Measurements from ENCODE around the gene PRKCQ. TPM values are rescaled to one million over a fixed set of nuclear protein-coding genes. Genes with fewer than 3 reads are reported as not detected.

PRKCQ gene
- total RNA-seq, 2 donors from 2014 or later, result 0.38 to 0.74 TPM

DNA sequence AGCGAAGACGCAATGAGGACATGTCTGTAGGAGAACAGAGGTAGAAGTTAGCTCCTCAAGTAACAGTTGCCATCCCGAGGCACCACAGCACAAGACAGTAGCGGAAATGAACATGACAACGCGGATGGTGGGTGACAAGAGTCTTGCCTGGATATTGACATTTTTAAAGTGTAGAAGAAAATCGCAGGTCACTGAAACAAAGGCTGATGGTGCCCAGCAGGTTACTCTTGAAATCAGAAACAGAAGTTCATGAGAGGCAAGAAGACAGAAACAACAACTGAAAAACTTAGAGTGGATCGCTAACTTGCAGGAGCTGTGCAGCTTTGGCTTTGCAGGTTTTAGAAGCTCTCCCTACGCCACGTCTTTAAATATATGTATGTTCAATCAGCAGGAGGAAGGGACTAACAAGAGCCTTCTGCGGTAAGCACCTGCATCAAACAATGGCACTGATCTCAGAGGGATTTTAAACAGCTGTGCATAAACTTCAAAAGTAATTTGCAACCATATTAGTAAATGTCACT is 1.8 kb downstream of the PRKCQ start:
- no peak for DNase-seq (ENCODE audit: low spot score)
- intact Hi-C loops (cut with DNase I), result no loop called here

DNA sequence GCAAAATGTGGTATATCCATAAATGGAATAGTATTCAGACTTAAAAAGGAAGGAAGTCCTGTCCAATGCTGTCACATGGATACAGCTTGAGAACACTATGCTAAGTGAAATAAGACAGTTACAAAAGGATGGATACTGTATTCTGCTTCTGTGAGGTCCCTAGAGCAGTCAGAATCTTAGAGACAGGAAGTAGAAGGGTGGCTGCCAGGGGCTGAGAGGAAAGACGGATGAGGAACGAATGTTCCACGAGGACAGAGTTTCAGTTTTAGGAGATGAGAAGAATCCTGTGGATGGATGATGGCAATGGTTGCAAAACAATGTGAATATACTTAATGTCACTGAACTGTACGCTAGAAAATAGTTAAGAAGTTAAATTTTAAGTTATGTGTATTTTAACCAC is 3.8 kb downstream of the PRKCQ start:
- intact Hi-C loops (cut with DNase I), result no loop called here
- peak; percentile 15 for DNase-seq (ENCODE audit: low spot score)

DNA sequence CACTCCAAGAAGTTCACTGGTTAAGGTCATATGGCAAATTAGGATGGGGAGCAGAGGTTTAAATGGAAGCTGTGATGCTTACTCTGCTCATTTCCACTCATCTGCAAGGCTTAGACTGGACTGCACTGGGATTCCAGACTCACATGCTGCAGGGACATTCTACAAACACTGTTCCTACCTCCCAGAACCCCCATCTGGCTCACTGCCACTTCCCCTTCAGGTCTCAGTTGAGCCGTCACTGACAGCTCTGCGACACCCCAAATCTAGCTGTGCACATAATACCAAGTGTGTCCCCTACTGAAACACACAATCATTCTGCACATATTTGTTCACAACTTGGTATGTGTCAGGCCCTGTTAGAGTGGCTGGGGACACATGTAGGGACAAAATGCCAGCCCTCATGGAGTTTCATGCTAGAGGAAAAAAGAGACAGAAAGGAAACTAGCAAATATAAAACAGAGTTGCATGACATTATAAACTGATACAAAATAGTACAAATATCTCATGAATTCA is 5.4 kb downstream of the PRKCQ start:
- intact Hi-C loops (cut with DNase I), result no loop called here
- DNase-seq (ENCODE audit: low spot score), result no peak

DNA sequence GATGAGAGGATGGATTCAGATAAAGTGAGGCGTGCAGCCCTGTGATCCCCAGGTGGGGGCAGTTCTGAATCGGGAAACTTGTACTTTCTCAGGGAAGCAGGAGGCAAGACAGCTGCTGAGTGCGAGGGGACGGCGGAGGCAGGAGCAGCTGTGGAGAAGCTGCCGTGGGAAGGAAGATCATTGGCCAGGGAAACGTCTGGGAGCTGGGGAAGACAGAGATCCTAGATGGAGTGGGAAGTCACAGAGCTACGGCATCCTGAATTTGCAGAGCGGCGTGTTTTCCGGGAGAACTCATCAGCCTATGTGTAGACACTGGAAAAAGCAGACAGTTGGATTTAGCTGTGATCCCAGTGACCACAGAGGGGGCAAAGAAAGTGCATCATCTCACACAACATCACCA is 9.2 kb downstream of the PRKCQ start:
- DNase-seq (ENCODE audit: low spot score), result no peak

DNA sequence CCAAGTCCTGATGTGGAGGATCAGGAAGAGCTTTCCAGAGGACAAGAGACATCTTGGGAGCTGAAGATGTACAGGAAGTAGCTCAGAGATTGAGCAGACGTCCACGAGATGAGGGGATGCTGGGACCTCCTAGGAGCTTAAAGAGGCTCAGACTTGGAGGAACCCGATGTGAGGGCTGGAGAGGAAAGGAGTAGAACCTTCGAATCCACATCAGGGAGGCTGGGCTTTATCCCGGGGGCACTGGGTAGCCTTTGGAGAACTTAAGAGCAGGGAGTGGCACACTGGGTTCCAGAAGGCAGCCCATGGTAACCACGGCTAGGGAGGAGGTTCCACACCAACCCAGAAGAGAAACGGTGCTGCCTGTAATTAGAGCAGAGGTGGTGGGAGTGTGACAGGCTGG is 10.8 kb downstream of the PRKCQ start:
- intact Hi-C loops (cut with DNase I), result no loop called here
- no peak for DNase-seq (ENCODE audit: low spot score)

More for the DNA sequence above, 9.2 kb downstream of the PRKCQ start:
- intact Hi-C loops (cut with DNase I), result no loop called here

DNA sequence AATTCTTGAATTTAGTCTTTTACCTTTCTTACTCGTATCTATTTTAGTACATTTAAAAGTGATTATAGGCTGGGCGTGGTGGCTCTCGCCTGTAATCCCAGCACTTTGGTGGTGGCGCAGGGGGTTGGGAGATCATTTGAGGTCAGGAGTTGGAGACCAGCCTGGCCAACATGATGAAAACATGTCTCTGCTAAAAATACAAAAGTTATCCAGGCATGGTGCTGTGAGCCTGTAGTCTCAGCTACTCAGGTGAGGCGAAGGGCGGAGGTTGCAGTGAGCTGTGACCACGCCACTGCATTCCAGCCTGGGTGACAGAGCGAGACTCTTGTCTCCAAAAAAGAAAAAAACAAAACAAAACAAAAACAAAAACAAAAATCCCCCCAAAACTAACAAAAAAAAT is 12.2 kb downstream of the PRKCQ start:
- DNase-seq (ENCODE audit: low spot score), result no peak
- intact Hi-C loops (cut with DNase I), result loop anchor here in 1 of 2 donors (1.0 kb wide), 1 partner anchor 13 kb away; no protein-coding TSS in a partner anchor

DNA sequence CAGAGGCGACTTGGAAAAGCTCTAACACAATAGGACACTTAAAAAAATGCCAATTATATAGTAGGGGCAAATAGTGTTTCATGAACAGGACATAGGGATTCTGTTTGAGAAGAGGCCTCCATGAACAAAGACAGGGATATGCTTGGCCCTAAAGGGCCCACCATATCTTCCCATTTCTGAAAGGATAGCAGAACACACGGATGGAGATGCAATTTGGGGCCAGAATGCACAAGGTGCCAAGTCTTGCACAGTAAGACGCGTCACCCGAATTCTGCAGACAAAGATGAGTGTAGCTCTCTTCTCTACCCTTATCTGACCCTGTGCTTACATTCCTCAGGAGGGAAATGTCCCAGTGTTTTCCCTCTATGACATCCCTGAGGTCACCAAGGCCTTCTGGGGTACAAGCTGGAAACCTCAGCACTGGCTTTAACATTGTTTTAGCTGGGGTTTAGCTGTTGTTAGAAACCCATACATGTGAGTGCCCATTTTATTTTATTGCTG is 12.8 kb downstream of the PRKCQ start:
- no peak for DNase-seq (ENCODE audit: low spot score)
- intact Hi-C loops (cut with DNase I), result no loop called here

DNA sequence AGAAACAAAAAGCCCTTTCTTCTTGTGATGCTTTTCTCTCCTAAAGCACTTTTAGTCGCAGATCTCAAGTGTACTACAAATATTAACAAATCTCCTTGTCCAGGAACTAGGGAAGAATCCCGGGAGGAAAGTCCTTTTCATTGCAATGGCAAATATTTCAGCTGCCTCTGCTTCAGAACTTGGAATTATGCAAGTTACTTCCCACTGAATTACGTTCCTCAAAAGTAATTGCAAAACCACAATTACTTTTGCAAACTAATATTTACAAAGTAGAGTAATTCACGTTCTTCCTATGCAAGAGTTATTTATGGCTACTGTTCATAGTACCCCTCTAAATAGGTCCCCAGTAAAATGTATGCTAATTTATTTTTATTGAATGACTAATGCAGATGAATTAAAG is 14.5 kb downstream of the PRKCQ start:
- intact Hi-C loops (cut with DNase I), result no loop called here
- DNase-seq (ENCODE audit: low spot score), result no peak

DNA sequence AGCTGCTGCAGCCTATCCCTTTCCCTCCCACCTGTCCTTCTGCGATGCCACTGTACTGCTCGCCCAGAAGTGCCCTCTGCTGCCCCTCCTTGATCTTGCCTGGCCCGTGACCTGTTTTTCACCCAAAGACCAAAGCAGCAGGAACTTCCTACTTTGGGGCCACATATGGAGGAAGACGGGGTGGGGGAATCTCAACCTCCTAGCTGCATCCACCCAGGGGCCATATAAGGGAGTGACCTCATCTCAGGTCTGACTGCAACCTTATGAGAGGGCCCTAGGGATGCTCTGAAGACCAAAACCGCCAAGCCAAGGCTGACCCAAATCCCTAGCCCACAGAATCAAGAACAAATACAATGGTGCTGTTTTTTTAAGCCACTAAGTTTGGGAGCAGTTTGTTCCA is 15.7 kb downstream of the PRKCQ start:
- no peak for DNase-seq (ENCODE audit: low spot score)
- intact Hi-C loops (cut with DNase I), result no loop called here

DNA sequence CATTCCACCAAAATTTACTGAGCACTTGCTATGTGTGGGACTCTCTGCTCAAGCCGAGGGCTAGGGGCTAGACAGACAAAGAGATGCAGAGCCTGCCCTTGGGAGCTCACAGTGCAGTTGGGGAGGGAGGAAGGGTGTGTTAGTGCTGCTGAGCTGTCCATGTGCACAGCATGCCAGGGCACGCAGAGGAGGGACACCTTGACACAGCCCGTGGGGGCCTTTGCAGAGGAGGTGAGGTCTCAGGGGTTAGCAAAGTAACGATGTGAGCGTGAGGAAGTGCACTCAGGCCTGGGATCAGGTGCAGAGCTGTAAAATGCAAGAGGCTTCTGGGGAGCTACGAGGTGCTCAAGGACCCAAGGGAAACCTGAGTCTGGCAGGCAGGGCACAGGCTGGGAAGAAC is 16.3 kb downstream of the PRKCQ start:
- no peak for DNase-seq (ENCODE audit: low spot score)
- intact Hi-C loops (cut with DNase I), result no loop called here

DNA sequence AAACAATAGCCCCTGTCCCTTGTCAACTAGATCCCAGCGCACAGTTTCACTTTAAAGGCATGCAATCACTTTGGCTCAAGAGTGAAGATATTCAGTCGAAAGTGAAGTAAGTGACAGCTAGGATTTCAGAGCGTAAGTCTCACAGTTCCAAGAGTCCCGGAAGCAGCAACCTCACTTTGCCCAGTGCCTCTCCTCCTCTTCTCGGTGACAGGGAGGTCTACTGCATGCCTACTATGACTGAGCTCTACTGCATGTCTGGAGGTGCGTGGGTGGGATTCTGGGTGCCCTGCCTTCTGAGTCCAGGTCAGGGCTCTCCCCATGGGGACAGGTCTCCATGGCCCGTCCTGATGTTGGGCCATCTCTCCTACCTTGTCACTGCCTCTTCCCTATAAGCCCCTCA is 17.0 kb downstream of the PRKCQ start:
- intact Hi-C loops (cut with DNase I), result no loop called here
- no peak for DNase-seq (ENCODE audit: low spot score)

DNA sequence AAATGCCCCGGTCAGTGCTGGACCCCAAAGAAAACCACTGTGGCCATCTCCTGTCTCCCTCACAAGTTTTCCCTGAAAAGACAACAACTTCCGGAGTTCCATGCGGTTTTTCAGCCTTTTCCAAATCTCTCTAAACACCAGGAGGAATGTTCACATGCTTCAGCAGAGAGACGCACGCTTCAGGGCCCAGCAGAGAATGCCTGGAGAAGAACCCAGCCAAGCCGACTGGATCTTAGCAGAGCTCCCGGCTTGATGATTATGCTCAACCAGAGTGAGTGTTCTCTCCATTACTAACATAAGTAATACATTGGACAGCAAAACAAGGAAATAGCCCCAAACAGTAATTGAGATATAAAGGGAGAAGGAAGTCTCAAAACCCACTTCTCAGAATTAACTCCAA is 17.9 kb downstream of the PRKCQ start:
- intact Hi-C loops (cut with DNase I), result no loop called here
- DNase-seq (ENCODE audit: low spot score), result no peak

DNA sequence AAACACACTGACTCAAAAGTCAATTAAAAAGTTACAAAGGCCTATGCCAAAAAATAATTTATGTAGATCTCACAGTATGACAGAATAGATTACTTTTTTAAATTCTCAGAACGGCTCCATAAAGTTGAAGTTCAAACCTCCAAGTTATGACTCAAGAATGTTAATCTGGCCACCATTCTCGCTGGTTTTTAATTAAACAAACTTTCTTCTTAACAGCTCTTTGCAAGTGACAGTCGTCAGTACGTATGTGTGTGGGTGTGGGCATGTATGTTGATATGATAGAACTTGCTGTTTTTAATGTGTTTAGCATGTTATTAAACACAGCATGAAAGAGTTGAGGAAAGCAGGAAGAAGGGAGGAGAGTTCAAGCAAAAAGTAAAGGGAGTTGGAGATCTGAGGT is 18.5 kb downstream of the PRKCQ start:
- no peak for DNase-seq (ENCODE audit: low spot score)
- intact Hi-C loops (cut with DNase I), result no loop called here

DNA sequence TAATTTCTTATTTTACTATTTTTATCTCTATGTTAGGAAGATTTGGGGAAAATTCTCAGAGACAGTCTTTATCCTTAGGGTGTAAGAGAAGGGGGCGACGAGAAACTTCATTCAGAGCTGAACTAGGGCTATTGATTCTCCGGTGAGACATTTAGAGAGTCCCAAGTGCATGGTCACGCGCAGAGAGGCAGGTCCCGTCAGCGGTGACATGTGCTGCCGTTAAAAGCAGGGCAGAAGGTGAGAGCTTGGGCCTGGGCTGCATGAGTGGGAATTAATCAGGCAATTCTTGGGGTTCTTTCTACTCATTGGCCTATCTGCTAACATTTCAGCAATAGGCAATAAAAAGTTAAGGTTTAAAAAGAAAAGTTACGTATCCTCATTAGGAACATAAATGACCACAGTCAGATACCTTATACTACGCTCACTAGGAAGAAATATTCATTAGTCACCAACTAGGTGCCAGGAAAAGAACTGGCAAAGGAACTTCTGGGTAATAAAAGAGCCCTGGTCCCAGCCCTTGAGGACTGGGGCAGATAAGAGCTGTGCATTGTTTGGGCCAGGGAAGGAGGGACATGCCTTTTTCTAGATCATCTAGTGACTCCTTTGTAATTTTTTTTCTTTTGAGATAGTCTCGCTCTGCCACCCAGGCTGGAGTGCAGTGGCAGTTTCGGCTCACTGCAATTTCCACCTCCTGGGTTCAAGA is 21.2 kb downstream of the PRKCQ start:
- intact Hi-C loops (cut with DNase I), result no loop called here
- no peak for DNase-seq (ENCODE audit: low spot score)

DNA sequence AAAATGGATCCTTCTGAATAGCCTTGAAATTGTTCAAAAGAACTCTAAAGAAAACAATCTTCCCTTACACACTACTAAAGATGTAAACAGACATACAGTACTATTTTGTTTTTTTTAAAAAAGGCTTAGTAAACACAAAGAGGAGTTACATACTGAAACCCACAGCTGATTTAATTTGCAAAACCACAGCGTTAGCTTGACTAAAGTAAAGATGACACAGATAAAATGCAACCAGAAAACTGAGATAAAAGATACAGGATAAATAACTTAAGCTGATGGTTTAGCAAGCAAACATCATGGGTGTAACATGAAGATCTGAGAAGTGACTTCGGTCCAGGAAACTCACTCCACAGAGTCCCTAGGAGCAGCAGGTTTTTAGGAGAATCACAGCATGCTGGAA is 21.8 kb downstream of the PRKCQ start:
- DNase-seq (ENCODE audit: low spot score), result no peak
- intact Hi-C loops (cut with DNase I), result no loop called here

DNA sequence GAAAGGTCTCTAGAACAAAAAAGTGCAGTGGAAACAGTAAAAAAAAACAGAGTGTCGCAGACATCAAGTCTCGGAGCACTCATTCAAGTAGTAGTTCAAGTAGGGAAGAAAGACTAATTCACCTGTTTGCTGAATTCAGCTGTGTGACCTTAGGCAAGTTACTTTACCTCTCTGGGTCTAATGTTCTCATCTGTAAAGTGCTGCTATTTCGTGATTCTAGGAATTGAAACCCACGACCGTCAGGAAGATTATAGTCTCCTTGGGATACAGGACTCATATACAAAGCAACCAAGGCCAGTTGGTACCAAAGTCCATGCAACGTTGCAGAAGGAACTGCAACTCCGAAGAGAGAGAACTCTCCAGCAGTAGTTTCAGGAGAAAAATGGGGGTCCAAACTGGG is 26.1 kb downstream of the PRKCQ start:
- intact Hi-C loops (cut with DNase I), result no loop called here
- no peak for DNase-seq (ENCODE audit: low spot score)

DNA sequence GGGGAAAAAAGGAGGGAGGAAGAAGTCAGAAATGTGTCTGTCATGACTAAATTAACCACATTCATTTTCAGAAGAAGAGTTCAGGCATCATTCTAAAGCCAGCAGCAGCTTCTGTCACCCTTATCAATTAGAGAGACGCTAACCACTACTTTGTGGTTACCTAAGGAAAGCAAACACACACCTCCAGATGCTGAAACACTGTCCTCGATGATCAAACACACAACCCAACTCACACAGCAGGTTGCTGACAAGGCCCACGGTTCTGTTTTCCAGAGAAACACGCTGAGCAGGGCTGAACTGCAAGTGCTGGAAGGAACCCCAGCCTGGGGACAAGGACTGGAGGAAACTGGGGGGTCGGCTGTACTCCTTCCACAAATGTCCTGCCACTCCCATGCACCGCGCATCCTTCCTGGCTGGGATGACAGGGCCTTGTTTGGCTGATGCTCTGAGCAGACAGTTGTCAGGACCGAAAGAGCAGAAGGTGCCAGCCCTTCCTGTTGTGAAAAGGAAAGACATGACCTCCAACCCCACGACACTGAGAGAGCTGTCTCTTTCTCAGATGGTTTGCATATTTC is 36.6 kb downstream of the PRKCQ start:
- DNase-seq (ENCODE audit: low spot score), result no peak
- intact Hi-C loops (cut with DNase I), result no loop called here

DNA sequence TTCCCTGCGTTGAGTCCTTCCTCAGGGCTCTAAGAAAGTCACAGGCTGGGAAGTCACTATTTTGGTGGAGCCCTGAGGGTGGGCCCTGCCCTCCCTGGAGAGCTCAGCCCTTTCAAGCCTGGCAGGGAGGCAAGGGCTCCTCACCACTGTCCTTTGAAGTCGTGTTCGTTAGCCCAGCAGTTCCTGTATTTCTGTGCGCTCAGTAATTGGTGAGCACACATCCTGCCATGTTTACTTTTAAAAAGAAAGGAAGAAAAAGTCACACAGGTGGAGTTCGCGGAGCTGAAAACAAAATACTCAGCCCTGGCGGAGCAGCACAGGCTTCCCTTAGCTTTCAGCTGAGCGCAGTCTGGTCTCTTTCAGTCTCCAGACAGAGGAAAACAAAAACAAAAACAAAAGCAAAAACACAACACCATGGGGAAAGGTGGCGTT is 37.1 kb downstream of the PRKCQ start:
- no peak for DNase-seq (ENCODE audit: low spot score)
- intact Hi-C loops (cut with DNase I), result no loop called here

DNA sequence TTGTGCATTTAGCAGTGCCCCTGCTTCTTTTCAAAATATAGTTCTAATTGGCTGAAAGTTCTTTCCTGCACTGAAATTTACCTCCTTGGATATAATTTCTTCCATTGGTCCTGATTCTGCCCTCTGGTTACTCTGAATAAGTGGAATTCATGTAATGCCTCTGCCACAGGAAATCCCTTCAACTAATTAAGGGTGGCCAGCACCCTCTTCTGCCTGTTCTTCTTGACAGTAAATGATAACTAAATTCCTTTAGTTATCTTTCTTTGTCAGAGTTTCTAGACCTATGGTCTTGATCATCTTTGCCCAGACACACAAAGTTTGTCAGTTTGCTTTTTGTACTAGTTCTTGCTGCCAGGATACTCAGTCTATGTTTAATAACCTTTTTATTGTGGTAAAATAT is 40.2 kb downstream of the PRKCQ start:
- intact Hi-C loops (cut with DNase I), result no loop called here
- no peak for DNase-seq (ENCODE audit: low spot score)

DNA sequence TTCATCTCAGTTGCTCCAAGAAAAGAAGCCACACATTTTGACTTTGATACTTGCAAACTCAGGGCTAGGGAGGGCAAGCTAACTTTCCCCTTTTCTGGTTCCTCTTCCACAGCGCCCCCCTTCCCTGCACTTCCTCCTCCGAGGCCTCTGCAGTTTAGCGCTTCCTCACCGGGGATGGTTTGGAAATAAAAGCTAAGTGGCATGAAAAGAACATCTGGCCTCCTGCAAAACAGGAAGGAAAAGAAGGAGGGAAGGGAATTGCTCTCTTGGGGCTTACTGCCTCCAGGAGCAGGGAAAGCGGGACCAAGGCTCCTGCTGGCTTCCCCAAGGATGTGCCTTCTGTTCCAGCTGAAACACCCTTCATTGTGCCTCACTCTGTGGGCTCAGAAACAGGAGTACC is 42.3 kb downstream of the PRKCQ start:
- intact Hi-C loops (cut with DNase I), result no loop called here
- no peak for DNase-seq (ENCODE audit: low spot score)

DNA sequence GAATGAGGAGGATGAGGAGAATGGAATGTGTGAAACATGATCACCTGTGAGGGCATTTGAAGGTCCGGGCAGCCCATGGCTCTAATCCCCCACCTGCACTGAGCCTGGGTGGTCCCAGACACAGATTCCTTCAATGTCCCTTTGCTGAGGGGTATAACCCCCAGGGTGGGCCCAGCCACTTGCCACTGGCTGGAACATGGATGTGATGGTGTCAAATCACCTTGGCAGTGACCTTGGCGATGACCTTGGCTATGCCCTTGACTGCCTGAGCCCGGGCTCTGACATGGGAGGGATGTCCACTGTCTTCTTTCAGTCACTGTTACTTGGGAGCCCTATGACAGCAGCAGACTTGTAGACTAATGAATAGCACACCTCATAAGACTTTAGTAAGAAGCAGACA is 44.0 kb downstream of the PRKCQ start:
- no peak for DNase-seq (ENCODE audit: low spot score)
- intact Hi-C loops (cut with DNase I), result no loop called here
